T-cell (primary cell): ENCODE data around the gene TTC9C. TPM values are rescaled to one million over a fixed set of nuclear protein-coding genes. Genes with fewer than 3 reads are reported as not detected.
"Not testable (repeated sequence)": the region's sequence is repeated elsewhere in the genome, so short reads cannot be mapped to it uniquely, and the experiment has no call there.

Experiments used
- ATAC-seq, 4 experiments: fragments of 200-7000 bp in 3 of 4; fragments of 150-1000 bp in 1 of 4; cut with Tn5 transposase; replicated peaks in 1 of 4; 1 replicate in 3 of 4; 2 replicates in 1 of 4; pipeline ENCODE4 v1.10.0; 2021; ENCODE audit warnings: moderate library complexity in 3 of 4, mild to moderate bottlenecking in 2 of 4, moderate number of reproducible peaks in 1 of 4
- CTCF ChIA-PET, 2 donors: fragments of 300-600 bp; sonication (Branson Sonifier 250); formaldehyde crosslinking; loops; one replicate each; lab custom pipeline; 2022; ENCODE audit warnings: antibody characterized with exemption in 2 of 2; lab: Charles Lee
- POLR2A ChIA-PET, 2 donors: fragments of 300-600 bp; sonication (Branson Sonifier 250); formaldehyde crosslinking; loops; one replicate each; lab custom pipeline; 2022; ENCODE audit warnings: antibody characterized with exemption in 2 of 2; lab: Charles Lee
- DNase-seq, 35 experiments: peaks; one replicate each; pipeline versions ENCODE4 v3.0.0 to v3.0.0-alpha.2; 2013 to 2023
- H3K27ac ChIP-seq: one replicate; pipeline ENCODE4 v1.5.1; 2013; ENCODE audit warnings: low read length
- H3K27me3 ChIP-seq, 2 experiments: replicated peaks in 1 of 2; 1 replicate in 1 of 2; 2 replicates in 1 of 2; pipeline versions ENCODE4 v1.6.1 to v1.7.0; 2013; ENCODE audit warnings: low read length in 1 of 2, mixed read lengths in 1 of 2; ENCODE audit not compliant: control insufficient read depth in 2 of 2, insufficient read depth in 2 of 2; ENCODE audit errors: extremely low read depth in 1 of 2
- H3K36me3 ChIP-seq, 2 donors: 1 replicate in 1 of 2; 2 replicates in 1 of 2; pipeline versions ENCODE4 v1.6.1 to v1.7.0; 2013; ENCODE audit warnings: low read length in 1 of 2; ENCODE audit not compliant: control insufficient read depth in 2 of 2, insufficient read depth in 1 of 2; ENCODE audit errors: extremely low read depth in 1 of 2
- H3K4me1 ChIP-seq, 2 experiments: 1 replicate in 1 of 2; 2 replicates in 1 of 2; pipeline versions ENCODE4 v1.6.1 to v1.7.0; 2013; ENCODE audit warnings: low read length in 2 of 2, mixed read lengths in 1 of 2; ENCODE audit not compliant: insufficient read depth in 2 of 2, control insufficient read depth in 1 of 2; ENCODE audit errors: extremely low read depth in 1 of 2
- H3K4me3 ChIP-seq, 2 donors: 1 replicate in 1 of 2; 2 replicates in 1 of 2; pipeline versions ENCODE4 v1.5.1 to v1.7.0; 2013; ENCODE audit warnings: mild to moderate bottlenecking in 2 of 2, low read length in 1 of 2, moderate library complexity in 1 of 2; ENCODE audit not compliant: control insufficient read depth in 1 of 2; ENCODE audit errors: extremely low read depth in 1 of 2
- H3K9me3 ChIP-seq: 2 replicates; pipeline ENCODE4 v1.7.0; 2013
- H3K27ac Mint-ChIP-seq, 2 donors: one replicate each; pipeline ENCODE4 v1.8.0; 2020 to 2021; ENCODE audit warnings: mild to moderate bottlenecking in 2 of 2, mixed read lengths in 2 of 2
- H3K27me3 Mint-ChIP-seq, 2 donors: one replicate each; pipeline ENCODE4 v1.8.0; 2021 to 2022; ENCODE audit warnings: mixed read lengths in 2 of 2
- H3K36me3 Mint-ChIP-seq: one replicate; pipeline ENCODE4 v1.8.0; 2021; ENCODE audit warnings: mixed read lengths
- H3K4me1 Mint-ChIP-seq, 3 donors: one replicate each; pipeline ENCODE4 v1.8.0; 2020 to 2022; ENCODE audit warnings: mixed read lengths in 3 of 3, mild to moderate bottlenecking in 1 of 3
- H3K4me3 Mint-ChIP-seq, 3 donors: one replicate each; pipeline ENCODE4 v1.8.0; 2020 to 2022; ENCODE audit warnings: mild to moderate bottlenecking in 3 of 3, mixed read lengths in 3 of 3, moderate library complexity in 3 of 3
- H3K9me3 Mint-ChIP-seq, 3 donors: one replicate each; pipeline ENCODE4 v1.8.0; 2020 to 2022; ENCODE audit warnings: mixed read lengths in 3 of 3
- whole genome bisulfite sequencing: methylation state at CpG from one replicate; pipeline ENCODE4 v1.1.5; 2013; ENCODE audit warnings: missing lambda C conversion rate; ENCODE audit not compliant: insufficient coverage; 5-methylcytosine and 5-hydroxymethylcytosine counted together
- total RNA-seq, 35 experiments: library from RNA in 6 of 35; stranded (reverse) in 6 of 35; fragments of 120-200 nt in 1 of 35; gene quantifications; one replicate each; pipeline versions ENCODE4 v1.2.1 to v1.2.4 and lab custom pipeline; 2013 to 2026

Gene TTC9C
- total RNA-seq, 5 donors from 2014 or later (not counting 1 experiment from before 2014, with no cell fraction given) = 15.4 to 54.5 (median 44.6) TPM

DNA sequence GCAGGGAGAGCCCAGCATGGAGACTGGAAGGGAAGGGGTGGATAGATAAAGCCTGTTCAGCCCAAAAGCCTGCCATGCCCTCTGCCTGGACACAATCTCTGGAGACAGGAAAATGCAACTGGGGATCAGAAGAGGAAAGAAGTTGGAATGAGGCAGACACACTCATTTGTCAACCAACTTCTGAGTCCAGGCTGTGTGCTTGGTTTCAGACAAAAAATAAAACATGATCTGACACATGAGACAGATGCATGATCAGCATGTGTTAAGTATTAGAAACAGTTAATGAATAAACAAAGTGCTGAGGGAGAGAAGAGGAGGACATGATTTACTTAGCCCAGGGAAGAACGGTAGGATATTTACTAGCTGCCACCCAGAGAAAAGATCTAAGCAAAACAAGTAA, 39.8 kb upstream of the TTC9C start:
- Histone ChIP-seq H3K27me3 (peaks cover 2 to 17% of the 10 kb centered on the region in 2 experiments), H3K4me1 (peaks cover 0 to 6% of the 10 kb centered on the region in 2 experiments), H3K36me3 (peaks cover 17 to 27% of the 10 kb centered on the region in 2 donors), H3K27ac (no peak overlapping the region), H3K9me3 (no peaks in the 10 kb centered on the region), H3K4me3 (no peak overlapping the region)
- DNase-seq (no peak), ATAC-seq (no peak)
- CTCF ChIA-PET = interaction anchor here in 1 of 2 donors (0.6 kb wide), 1 partner anchor 12 kb away, joined by 3 read pairs; no protein-coding TSS in a partner anchor
- Mint-ChIP-seq H3K36me3 (peaks cover 26% of the 10 kb centered on the region), H3K27ac (no peak overlapping the region), H3K27me3 (peaks cover 5 to 9% of the 10 kb centered on the region in 2 donors), H3K9me3 (no peaks in the 10 kb centered on the region), H3K4me3 (no peak overlapping the region), H3K4me1 (no peaks in the 10 kb centered on the region)
- WGBS = 100% methylated on average over 1 of the region's 1 CpG
- POLR2A ChIA-PET = no interaction called here

DNA sequence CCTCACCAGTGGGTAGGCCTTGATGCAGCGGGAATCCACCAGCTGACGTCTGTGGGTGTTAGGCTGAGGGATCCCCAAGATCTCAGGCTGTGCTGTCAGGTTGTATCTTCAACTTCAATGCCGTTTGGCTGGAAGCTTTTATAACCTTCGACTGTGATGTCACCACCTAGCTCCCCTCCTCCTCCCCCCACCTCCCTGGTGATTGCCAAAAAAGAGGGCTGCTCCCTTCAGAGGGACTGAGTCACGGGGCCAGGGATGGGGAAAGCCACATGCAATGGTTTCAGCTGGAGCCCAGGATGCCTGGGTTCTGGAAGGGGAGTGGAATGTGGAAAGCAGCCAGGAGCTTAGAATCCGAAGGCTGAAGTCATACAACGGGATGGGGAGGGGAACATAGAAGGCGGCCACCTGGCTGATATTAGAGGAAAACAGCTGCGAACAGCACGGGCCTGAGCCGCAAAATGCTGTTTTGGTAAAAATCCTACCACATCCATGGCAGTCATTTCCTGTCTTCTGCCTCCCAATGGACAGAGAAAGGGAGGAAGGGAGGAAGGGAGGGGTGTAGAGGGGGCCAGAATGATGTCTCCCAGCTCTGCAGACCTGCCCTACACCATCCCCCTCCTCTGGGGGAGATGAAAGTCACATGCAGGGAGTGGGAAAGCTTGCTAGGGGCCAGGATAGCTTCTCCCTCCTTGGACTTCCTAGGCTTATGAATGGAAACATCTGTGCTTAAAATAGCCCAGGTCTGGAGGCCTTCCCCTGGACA, 38.7 kb upstream of the TTC9C start, which contains the start of gene LRRN4CL:
TSS of gene LRRN4CL (minus strand) at position 110 of the 763 bp plus-strand sequence. CDS start 1,022 bp downstream, outside the sequence.
- WGBS = no CpG with 5 or more reads among the region's 11 CpGs
- peaks cover 26% of the 10 kb centered on the region for H3K36me3 Mint-ChIP-seq
- H3K36me3 ChIP-seq = peaks cover 18 to 27% of the 10 kb centered on the region in 2 donors
- ChIA-PET POLR2A (interaction anchor here (0.5 to 1.0 kb wide), 3 partner anchors 16 to 247 kb away, joined by 3 to 4 read pairs (median 3); partner anchors contain the start of genes C11orf98 (in 1 of the 2) and CSKMT (in 1 of the 2)), CTCF (interaction anchor here in 1 of 2 donors (0.6 kb wide), 1 partner anchor 15 kb away, joined by 5 read pairs; no protein-coding TSS in a partner anchor)
- H3K27me3 ChIP-seq = peaks cover 2 to 17% of the 10 kb centered on the region in 2 experiments
- H3K4me3 ChIP-seq = no peak within 1 kb of the TSS
- H3K27me3 Mint-ChIP-seq = peaks cover 5 to 9% of the 10 kb centered on the region in 2 donors
- H3K4me1 ChIP-seq = peaks cover 0 to 9% of the 10 kb centered on the region in 2 experiments
- H3K4me3 Mint-ChIP-seq = no peak within 1 kb of the TSS
- no peak within 1 kb of the TSS for H3K27ac Mint-ChIP-seq
- H3K27ac ChIP-seq = no peak within 1 kb of the TSS
- no peak for DNase-seq
- H3K9me3 Mint-ChIP-seq = no peaks in the 10 kb centered on the region
- peaks cover under 1 to 3% (median under 1%) of the 10 kb centered on the region in 3 donors for H3K4me1 Mint-ChIP-seq
- H3K9me3 ChIP-seq = no peaks in the 10 kb centered on the region
- no peak for ATAC-seq

DNA sequence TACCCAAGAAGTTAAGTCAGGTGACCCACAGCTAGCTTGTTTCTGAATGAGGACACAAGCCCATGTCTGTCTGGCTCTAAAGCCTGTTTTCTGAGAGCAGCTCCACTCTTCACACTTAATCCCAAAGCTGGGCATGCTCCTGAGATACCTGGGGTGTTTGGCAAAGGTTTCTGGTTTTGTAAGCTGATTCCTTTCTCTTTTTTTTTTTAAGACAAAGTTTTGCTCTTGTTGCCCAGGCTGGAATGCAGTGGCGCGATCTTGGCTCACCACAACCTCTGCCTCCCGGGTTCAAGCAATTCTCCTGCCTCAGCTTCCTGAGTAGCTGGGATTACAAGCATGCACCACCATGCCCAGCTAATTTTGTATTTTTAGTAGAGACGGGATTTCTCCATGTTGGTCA, 34.7 kb upstream of the TTC9C start:
- not testable (repeated sequence) for H3K4me1 ChIP-seq, H3K9me3 ChIP-seq, ATAC-seq, H3K27me3 Mint-ChIP-seq, H3K4me1 Mint-ChIP-seq, H3K4me3 Mint-ChIP-seq, H3K9me3 Mint-ChIP-seq, H3K27me3 ChIP-seq, H3K4me3 ChIP-seq, DNase-seq, H3K27ac Mint-ChIP-seq, H3K27ac ChIP-seq
- POLR2A ChIA-PET = interaction anchor here in 1 of 2 donors (0.6 to 0.8 kb wide), 2 partner anchors 23 to 146 kb away, joined by 3 to 5 read pairs; no protein-coding TSS in a partner anchor
- CTCF ChIA-PET = interaction anchor here (0.6 to 2.4 kb wide), 7 partner anchors 13 to 269 kb away, joined by 3 to 24 read pairs (median 6); partner anchors contain the start of genes TUT1 (in 1 of the 2) and UQCC3 (in 1 of the 2)
- peaks cover 18 to 27% of the 10 kb centered on the region in 2 donors for H3K36me3 ChIP-seq
- WGBS = 100% methylated on average over 1 of the region's 4 CpGs
- H3K36me3 Mint-ChIP-seq = peaks cover 24% of the 10 kb centered on the region

DNA sequence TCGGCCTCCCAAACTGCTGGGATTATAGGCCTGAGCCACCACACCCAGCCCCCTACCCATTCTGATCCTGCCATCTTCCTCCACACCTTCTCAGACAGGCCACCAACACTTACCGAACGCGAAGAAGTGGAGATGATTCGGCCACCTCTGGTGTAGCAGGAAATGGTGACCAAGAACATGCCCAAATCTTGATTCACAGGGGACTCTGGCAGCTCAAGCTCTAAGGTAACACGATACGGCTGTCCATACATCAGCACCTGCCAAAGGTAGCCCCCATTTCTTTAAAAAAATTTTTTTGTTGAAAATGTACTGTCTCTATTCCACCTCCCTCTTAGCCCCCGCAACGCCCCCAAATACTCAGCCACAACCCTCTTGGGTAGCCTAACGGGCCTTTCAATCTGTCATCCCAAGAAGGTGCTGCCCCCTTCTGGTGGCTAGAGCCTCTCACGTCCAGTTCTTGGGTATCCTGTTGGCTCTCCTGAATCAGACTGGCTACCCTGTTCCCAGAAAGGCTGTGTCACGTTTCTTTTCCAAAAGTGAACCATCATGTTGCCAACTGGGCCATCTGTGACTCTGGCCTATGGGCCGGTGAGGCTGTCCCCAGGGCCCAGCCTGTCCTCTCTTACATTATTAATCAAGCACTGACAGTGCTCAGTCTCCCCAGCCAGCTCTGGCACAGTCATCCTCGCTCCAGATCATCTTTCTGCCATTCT, 33.7 kb upstream of the TTC9C start:
- Histone ChIP-seq H3K4me1 (peaks cover 0 to 8% of the 10 kb centered on the region in 2 experiments), H3K9me3 (no peaks in the 10 kb centered on the region), H3K36me3 (peaks cover 18 to 26% of the 10 kb centered on the region in 2 donors), H3K27me3 (no peaks in the 10 kb centered on the region), H3K4me3 (no peak overlapping the region), H3K27ac (no peak overlapping the region)
- Mint-ChIP-seq H3K36me3 (peaks cover 20% of the 10 kb centered on the region), H3K27ac (peak overlapping the region; percentile 11 to 23), H3K4me1 (peaks cover 5 to 7% (median 5%) of the 10 kb centered on the region in 3 donors), H3K27me3 (no peaks in the 10 kb centered on the region), H3K4me3 (no peak overlapping the region), H3K9me3 (no peaks in the 10 kb centered on the region)
- ATAC-seq (peak; percentile 68 to 91 (median 88)), DNase-seq (peak; percentile 45 to 90 (median 70))
- POLR2A ChIA-PET = interaction anchor here (0.5 to 0.6 kb wide), 2 partner anchors 30 to 135 kb away, joined by 3 to 5 read pairs; no protein-coding TSS in a partner anchor
- CTCF ChIA-PET = interaction anchor here (0.6 to 2.4 kb wide), 13 partner anchors 11 to 270 kb away, joined by 3 to 24 read pairs (median 4); partner anchors contain the start of genes B3GAT3 (in 1 of the 2), TUT1 (in 1 of the 2) and UQCC3 (in 1 of the 2)
- WGBS = 50% methylated on average over 9 of the region's 14 CpGs

DNA sequence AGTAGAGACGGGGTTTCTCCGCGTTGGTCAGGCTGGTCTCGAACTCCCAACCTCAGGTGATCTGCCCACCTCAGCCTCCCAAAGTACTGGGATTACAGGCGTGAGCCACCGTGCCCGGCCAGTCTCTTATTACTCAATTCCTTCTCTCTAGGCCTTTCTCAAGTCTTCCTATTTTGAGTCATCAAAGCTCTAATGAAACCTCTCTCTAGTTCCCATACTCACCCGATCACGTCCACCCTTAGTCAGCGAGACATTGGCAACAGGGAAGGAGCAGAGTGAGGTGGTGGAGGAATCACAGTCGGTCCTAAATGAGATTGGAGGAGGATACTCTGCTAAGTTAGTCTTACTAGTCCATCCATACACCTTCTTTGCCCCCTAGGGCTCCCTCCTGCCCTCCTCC, 26.0 kb upstream of the TTC9C start:
- ChIA-PET CTCF (interaction anchor here (0.6 to 0.7 kb wide), 3 partner anchors 22 to 84 kb away, joined by 3 to 4 read pairs (median 3); no protein-coding TSS in a partner anchor), POLR2A (interaction anchor here in 1 of 2 donors (0.6 kb wide), 1 partner anchor 162 kb away, joined by 3 read pairs; no protein-coding TSS in a partner anchor)
- H3K27me3 Mint-ChIP-seq = no peaks in the 10 kb centered on the region

More for the DNA sequence above, 26.0 kb upstream of the TTC9C start:
- H3K27ac ChIP-seq = no peak overlapping the region
- no peaks in the 10 kb centered on the region for H3K9me3 ChIP-seq
- Mint-ChIP-seq H3K36me3 (peaks cover 4% of the 10 kb centered on the region), H3K4me1 (peaks cover 16 to 19% (median 17%) of the 10 kb centered on the region in 3 donors), H3K9me3 (no peaks in the 10 kb centered on the region), H3K4me3 (no peak overlapping the region), H3K27ac (no peak overlapping the region)
- ATAC-seq (no peak), DNase-seq (no peak)
- H3K36me3 ChIP-seq = peaks cover 0 to 6% of the 10 kb centered on the region in 2 donors
- H3K27me3 ChIP-seq = no peaks in the 10 kb centered on the region
- peaks cover 8 to 20% of the 10 kb centered on the region in 2 experiments for H3K4me1 ChIP-seq
- no peak overlapping the region for H3K4me3 ChIP-seq
- WGBS = no CpG with 5 or more reads among the region's 11 CpGs
